Uterus (tissue), 2 donors: Measurements from ENCODE around the gene TRAPPC8.
"Not testable (repeated sequence)": the region's sequence is repeated elsewhere in the genome, so short reads cannot be mapped to it uniquely, and the experiment has no call there.

Experiments
- CTCF ChIP-seq, 4 experiments: fragments of 200-600 bp in 2 of 4; fragments of 450-650 bp in 2 of 4; sonication (generic) in 2 of 4; IDR thresholded peaks; one replicate each; pipeline ENCODE4 v1.5.1; 2016 to 2019; ENCODE audit warnings: antibody characterized with exemption in 4 of 4, mild to moderate bottlenecking in 2 of 4, moderate library complexity in 1 of 4
- POLR2A ChIP-seq, 2 donors: fragments of 450-650 bp; IDR thresholded peaks; one replicate each; pipeline ENCODE4 v1.6.1; 2016; ENCODE audit warnings: antibody characterized with exemption in 2 of 2, mild to moderate bottlenecking in 1 of 2, moderate library complexity in 1 of 2

- not testable (repeated sequence) for TF ChIP-seq CTCF, POLR2A (IDR thresholded peaks at IDR 0.05)
Observed at GRCh38 chr18:31934773-31935172, 8.2 kb downstream of the TRAPPC8 start.
